ENCODE data around the gene MAD1L1.
"Not testable (repeated sequence)": the region's sequence is repeated elsewhere in the genome, so short reads cannot be mapped to it uniquely, and the experiment has no call there.

The MAD1L1 gene

GRCh38 chr7:1864161-1864940 is 368.4 kb downstream of the MAD1L1 start:
- DNase-seq = no peak

GRCh38 chr7:1863091-1863900 is 369.4 kb downstream of the MAD1L1 start:
- no peak for DNase-seq

- no peak for DNase-seq
Measured at GRCh38 chr7:1862560-1862959, 370.2 kb downstream of the MAD1L1 start.

GRCh38 chr7:1861799-1862458 is 370.8 kb downstream of the MAD1L1 start:
- DNase-seq = no peak

GRCh38 chr7:1860881-1861798 is 371.6 kb downstream of the MAD1L1 start:
- not testable (repeated sequence) for DNase-seq

GRCh38 chr7:1859266-1860035 is 373.3 kb downstream of the MAD1L1 start:
- DNase-seq = no peak

GRCh38 chr7:1858435-1859265 is 374.1 kb downstream of the MAD1L1 start:
- no peak for DNase-seq

GRCh38 chr7:1857487-1858421 is 375.0 kb downstream of the MAD1L1 start:
- no peak for DNase-seq

GRCh38 chr7:1856888-1857441 is 375.8 kb downstream of the MAD1L1 start:
- DNase-seq = no peak

GRCh38 chr7:1856161-1856887 is 376.4 kb downstream of the MAD1L1 start:
- DNase-seq = no peak

- DNase-seq = no peak
Measured at GRCh38 chr7:1855725-1856160, 377.0 kb downstream of the MAD1L1 start.

GRCh38 chr7:1854866-1855724 is 377.6 kb downstream of the MAD1L1 start:
- DNase-seq = no peak

GRCh38 chr7:1853986-1854865 is 378.5 kb downstream of the MAD1L1 start:
- no peak for DNase-seq

GRCh38 chr7:1853431-1853985 is 379.2 kb downstream of the MAD1L1 start:
- no peak for DNase-seq

- DNase-seq = no peak
Measured at GRCh38 chr7:1852517-1853430, 380.0 kb downstream of the MAD1L1 start.

Data from activated CD4-positive, alpha-beta T cell treated with anti-CD3 and anti-CD28 coated beads, Interleukin-2, Interleukin-6, amounts not matched to agents 100 ng/mL and 50 ng/mL, durations not matched to agents 16 hours and 8 hours (primary cell).